GM19455 (cell line): ENCODE data around the gene PIEZO2.
"Not testable (repeated sequence)": the region's sequence is repeated elsewhere in the genome, so short reads cannot be mapped to it uniquely, and the experiment has no call there.

Experiments used
- ATAC-seq: cut with Tn5 transposase; IDR thresholded peaks from one replicate; pipeline ENCODE4 v1.9.1; 2021; ENCODE audit not compliant: unreplicated experiment

The PIEZO2 gene

GRCh38 chr18:11150271-11150615 is 874 bp upstream of the PIEZO2 start:
- ATAC-seq = no peak

DNA sequence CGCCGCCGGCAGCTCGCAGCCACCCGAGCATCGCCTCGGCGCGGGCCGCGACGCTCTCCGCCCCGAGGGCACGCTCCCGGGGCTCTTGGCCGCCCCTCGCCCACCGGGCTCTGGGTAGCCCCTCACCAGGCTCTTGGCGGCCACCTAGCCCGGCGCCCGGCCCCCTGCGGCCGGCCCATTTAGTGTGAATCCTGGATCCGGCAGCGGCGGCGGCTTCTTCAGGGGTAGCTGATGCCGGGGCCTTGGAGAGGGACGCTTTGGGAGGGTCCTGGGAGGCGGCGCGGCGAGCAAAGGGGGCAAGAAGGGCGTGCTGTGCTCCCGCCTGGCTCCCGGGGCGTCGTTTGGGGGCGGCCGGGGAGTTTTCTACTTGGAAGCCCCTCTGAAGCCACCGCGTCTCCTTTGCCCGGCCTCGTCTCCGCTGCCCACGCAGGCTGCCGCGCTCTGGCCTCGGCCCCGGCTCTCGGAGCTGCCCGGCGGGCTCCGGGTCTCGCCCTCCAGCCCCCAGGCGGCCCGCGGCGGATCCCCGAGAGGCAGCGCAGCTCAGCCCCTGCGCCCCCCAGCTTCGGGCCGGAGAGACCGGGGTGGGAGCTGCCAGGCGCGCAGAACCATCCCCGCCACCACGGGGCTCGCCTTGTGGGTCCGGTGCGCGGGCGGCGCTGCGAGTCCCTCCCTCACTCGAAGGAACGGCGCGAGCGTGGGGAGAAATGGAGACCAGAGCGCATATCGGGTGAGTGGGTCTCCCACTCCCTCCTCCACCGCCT is 509 bp downstream of the PIEZO2 start:
- no peak for ATAC-seq

- ATAC-seq = no peak
These were observed 1.2 kb downstream of the PIEZO2 start for GRCh38 chr18:11147962-11148679.

DNA sequence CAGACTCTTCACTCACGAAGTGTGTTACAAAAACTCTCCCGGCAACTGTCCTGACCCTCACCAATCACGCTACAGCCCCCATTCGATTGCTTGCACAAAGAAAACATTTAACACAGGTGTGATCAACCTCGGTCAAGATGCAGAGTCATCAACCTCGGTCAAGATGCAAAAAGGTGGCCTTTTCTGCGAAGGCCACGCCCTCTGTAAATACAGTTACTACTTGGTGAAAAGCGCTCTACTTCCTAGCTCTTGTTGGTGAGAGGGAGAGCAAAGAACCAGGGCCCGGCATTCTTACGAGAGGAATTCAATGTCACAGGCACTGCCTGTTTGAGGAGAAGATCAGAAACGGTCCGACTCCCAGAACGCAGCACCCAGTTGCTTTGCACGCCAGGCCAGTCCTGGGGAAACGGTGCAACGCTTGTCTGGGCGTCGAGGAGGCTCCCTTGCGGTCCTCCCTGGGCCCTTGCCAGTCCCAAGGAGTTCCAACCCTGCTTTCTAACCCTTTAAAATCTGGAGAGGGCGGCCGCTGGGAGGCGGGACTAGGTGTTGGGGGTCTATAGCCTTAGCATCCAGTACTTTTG is 1.9 kb downstream of the PIEZO2 start:
- no peak for ATAC-seq

DNA sequence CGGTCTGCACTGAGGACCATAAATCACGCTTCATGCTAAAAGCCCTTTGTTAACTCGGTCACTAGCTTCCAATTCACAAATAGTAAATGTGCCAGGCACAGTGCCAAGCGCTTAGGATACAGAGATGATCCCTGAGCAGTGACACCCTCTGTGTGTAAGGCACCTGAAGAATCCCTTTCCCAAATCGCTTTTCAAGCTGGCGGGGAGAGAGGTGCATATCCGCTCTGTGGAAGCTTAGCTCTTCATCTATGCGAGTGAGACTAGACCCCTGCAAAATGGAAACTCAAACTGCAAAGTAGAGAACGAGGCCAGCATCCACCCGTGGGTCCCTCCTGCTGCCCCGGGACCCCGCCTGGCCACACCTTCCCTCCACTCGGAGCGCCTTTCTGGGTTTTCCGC is 2.4 kb downstream of the PIEZO2 start:
- no peak for ATAC-seq

DNA sequence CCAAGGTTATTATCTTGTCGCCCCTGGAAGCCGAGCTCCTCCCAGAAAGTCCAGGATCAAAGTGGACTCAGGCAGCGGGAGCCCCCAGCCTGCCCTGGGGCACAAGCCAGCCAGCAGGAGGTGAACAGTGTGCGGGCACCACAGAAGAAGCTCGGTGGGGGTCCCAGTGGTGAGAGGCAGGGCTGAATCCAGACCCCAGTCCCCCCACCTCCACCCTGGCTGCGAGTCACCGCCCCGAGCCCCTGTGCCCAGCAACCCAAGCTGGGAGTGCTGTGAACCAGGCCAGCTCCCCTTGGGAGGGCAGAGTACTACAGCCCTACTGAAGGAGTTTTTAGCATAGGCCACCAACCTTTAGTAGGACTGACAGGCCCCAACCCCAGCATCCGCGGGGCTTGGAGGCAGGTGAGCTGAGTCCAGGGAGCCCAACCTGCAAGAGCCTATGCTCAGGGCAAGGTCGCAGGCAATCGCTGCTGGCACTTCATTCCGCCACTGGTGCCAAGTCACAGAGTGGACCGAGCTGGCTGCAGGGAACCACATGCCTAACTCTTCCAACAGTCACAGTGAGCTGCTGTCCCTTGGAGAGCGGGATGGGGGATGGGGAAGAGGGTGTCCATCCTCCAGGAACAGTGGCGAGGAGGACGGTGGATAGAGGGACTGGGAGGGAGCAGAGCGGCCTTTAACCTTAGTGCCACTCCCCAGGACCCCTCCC is 3.0 kb downstream of the PIEZO2 start:
- no peak for ATAC-seq

DNA sequence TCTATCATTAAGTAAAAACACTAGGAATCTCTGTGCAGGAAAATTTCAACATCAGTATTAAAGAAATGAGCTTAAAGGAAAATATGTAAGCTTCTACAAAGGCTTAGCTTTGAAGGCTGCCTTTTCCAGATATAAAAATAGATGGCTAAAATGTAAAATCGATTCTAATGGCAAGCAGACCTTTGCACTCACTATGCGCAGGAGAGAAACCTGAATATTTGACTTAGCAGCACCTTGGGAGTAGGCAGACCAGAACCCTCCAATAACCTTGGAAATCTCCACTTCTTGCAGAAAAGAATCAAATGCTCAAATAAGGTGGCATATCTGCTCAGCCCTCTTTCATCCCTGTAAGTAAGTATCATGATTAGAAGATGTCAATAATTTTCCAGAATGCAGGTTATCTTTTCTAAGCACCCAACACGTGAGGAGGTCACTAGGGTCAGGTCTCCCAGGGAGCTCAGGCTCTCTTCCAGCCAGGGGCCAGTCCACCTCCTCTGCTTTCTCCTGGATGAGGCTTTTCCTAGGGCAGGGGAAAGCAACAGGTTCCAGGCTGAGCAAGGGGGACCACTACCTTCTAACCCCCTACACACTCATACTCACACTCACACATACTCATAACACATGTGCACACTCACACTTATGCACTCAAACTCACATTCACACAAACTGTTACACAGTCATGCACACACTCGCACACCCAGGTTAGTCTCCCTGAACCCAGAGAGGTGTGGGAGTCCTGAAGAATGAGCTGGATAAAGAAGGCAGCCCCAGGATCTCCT is 3.8 kb downstream of the PIEZO2 start:
- no peak for ATAC-seq

DNA sequence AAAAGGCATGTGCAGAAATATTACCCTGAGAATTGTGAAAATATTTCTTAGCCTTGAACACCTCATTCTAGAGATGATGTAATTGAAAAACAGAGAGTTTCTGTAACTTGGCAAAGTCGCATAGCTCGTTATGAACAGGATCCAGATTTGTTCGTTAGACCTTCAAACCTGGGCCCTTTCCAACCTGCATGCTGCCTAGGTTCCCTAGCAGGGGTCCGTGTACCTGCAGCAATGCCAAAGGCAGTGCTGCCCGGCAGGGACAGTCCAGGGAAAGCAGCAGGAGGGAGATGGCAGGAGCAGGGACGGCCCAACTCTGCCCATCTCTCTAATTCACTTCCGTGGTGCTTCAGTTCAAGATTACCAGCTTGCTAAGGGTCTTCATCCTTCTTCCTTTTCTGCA is 12.0 kb downstream of the PIEZO2 start:
- no peak for ATAC-seq

- no peak for ATAC-seq
These were observed 13.1 kb downstream of the PIEZO2 start for GRCh38 chr18:11136241-11136640.

DNA sequence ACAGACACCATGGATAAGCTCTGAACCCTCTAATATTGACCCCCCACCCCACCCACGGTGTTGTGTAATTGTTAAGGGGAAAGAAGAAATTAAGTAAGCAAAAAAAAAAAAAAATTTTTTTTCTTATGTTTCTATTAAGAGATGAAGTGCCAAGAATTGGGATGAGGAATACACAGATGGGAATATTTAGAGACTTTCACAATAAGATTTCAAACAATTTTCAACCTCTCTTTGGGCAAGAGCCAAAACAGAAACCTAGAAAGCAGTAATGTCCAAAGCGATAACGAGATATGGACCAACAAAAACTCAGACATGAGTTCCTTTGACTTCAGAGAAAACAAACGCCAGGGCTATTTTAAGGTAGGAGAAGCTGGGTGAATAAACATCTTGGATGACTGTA is 14.4 kb downstream of the PIEZO2 start:
- no peak for ATAC-seq

- ATAC-seq = not testable (repeated sequence)
These were observed 20.3 kb downstream of the PIEZO2 start for GRCh38 chr18:11129059-11129458.

- ATAC-seq = no peak
These were observed 23.7 kb downstream of the PIEZO2 start for GRCh38 chr18:11125492-11126315.

GRCh38 chr18:11124054-11124453 is 25.3 kb downstream of the PIEZO2 start:
- ATAC-seq = no peak

DNA sequence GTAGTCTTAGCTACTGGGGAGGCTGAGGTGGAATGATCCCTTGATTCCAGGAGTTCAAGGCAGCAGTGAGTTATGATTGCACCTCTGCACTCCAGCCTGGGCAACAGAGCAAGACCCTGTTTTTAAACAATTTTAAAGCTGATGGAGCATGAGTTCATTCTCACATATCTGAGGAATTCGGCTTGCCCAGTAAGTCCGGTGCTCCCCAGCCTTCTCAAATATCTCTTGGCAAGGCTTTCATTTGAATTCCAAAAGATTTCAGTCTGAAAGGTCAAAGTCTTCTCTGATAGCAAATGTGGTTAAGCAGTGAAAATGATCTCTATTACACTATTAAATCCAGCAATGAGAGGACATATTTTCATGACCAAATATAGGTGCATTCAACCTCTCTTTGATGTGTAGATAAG is 27.9 kb downstream of the PIEZO2 start:
- ATAC-seq = no peak

GRCh38 chr18:11119959-11120587 is 29.3 kb downstream of the PIEZO2 start:
- ATAC-seq = no peak

DNA sequence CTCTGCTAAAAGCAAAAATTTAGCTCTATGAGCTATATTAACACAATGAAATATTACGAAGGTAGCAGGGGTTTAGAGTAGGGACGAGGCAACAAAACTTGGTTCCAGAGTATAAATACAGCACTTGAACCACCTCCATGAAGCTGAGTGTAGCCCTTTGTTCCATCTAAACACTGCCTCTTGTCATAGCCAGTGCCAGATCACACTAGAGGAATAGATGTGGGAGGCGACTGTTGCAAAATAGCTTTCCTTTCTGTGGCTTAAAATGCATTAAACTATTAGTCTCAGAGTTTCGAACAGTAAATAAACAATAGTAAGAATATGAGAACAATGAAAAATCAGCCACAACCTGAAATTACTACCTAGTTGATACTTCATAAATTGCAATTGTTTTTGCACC is 29.8 kb downstream of the PIEZO2 start:
- no peak for ATAC-seq

- no peak for ATAC-seq
These were observed 31.2 kb downstream of the PIEZO2 start for GRCh38 chr18:11118051-11118766.

- no peak for ATAC-seq
These were observed 34.1 kb downstream of the PIEZO2 start for GRCh38 chr18:11115276-11115675.

- ATAC-seq = no peak
These were observed 34.7 kb downstream of the PIEZO2 start for GRCh38 chr18:11114653-11115052.
